Small intestine (tissue), 7 donors: Measurements from ENCODE around the gene TMIGD1. TPM values are rescaled to one million over a fixed set of nuclear protein-coding genes. Genes with fewer than 3 reads are reported as not detected.

Source experiments
- DNase-seq, 2 donors: peaks; one replicate each; pipeline versions ENCODE4 v3.0.0 to v3.0.0-alpha.2; 2013
- FAIRE-seq: peaks from 2 replicates; lab custom pipeline; 2012; peaks lifted over from hg19 to GRCh38; lab: Jason Lieb, UNC
- H3K27ac ChIP-seq, 3 donors: one replicate each; pipeline ENCODE4 v1.5.1; 2013; ENCODE audit warnings: low read length in 2 of 3, mild to moderate bottlenecking in 2 of 3, control low read depth in 1 of 3, inconsistent platforms in 1 of 3, low read depth in 1 of 3, moderate library complexity in 1 of 3
- H3K27me3 ChIP-seq, 3 donors: one replicate each; pipeline ENCODE4 v1.6.1; 2013; ENCODE audit warnings: low read length in 3 of 3, inconsistent platforms in 1 of 3; ENCODE audit not compliant: control insufficient read depth in 3 of 3, insufficient read depth in 3 of 3
- H3K36me3 ChIP-seq, 3 donors: one replicate each; pipeline ENCODE4 v1.6.1; 2013; ENCODE audit warnings: low read length in 3 of 3, inconsistent platforms in 1 of 3, low read depth in 1 of 3, mild to moderate bottlenecking in 1 of 3, moderate library complexity in 1 of 3; ENCODE audit not compliant: control insufficient read depth in 3 of 3, insufficient read depth in 2 of 3
- H3K4me1 ChIP-seq, 3 donors: one replicate each; pipeline ENCODE4 v1.6.1; 2013; ENCODE audit warnings: low read length in 2 of 3, inconsistent platforms in 1 of 3, low read depth in 1 of 3, mild to moderate bottlenecking in 1 of 3, moderate library complexity in 1 of 3; ENCODE audit not compliant: control insufficient read depth in 3 of 3, insufficient read depth in 2 of 3
- H3K4me3 ChIP-seq, 3 donors: one replicate each; pipeline ENCODE4 v1.5.1; 2013; ENCODE audit warnings: low read length in 3 of 3, control low read depth in 1 of 3, inconsistent platforms in 1 of 3, low read depth in 1 of 3, mild to moderate bottlenecking in 1 of 3, moderate library complexity in 1 of 3
- H3K9me3 ChIP-seq, 2 donors: one replicate each; pipeline ENCODE4 v1.6.1; 2013; ENCODE audit warnings: low read depth in 1 of 2, low read length in 1 of 2; ENCODE audit not compliant: control insufficient read depth in 2 of 2, insufficient read depth in 1 of 2
- WGBS, 3 donors: extraction: QIAGEN DNeasy Blood & Tissue Kit; methylation state at CpG; one replicate each; pipeline ENCODE4 v1.1.7; 2013; 5-methylcytosine and 5-hydroxymethylcytosine counted together
- polyA plus RNA-seq, 4 donors: library from polyadenylated mRNA; stranded (reverse) in 3 of 4; unstranded in 1 of 4; fragments of 200-250 nt in 3 of 4; fragments of 120-200 nt in 1 of 4; gene quantifications; one replicate each; pipeline versions ENCODE4 v1.2.1 to v1.2.3, GENCODE V29; 2013
- donor health status: healthy with polysubstance abuse.
- donor health status: control.
- donor health status: control.
- donor health status: Bipolar disorder and iron deficiency.
- donor health status: healthy.

TMIGD1 gene
- polyA plus RNA-seq, 4 donors = 0.13 to 134 (median 1.2) TPM

- DNase-seq = no peak
- FAIRE-seq = no peak
- no peak overlapping the region for H3K4me3 ChIP-seq
- no peaks in the 10 kb centered on the region for H3K9me3 ChIP-seq
- 82 to 88% (median 82%) methylated on average over 2 of the region's 2 CpGs for WGBS, 3 donors
- H3K4me1 ChIP-seq = no peaks in the 10 kb centered on the region
- H3K27me3 ChIP-seq = no peaks in the 10 kb centered on the region
- H3K36me3 ChIP-seq = peaks cover 10 to 24% (median 18%) of the 10 kb centered on the region in 3 donors
- H3K27ac ChIP-seq = no peak overlapping the region
Observed at GRCh38 chr17:30275911-30276310, 57.9 kb downstream of the TMIGD1 start.

GRCh38 chr17:30274887-30275286 is 59.0 kb downstream of the TMIGD1 start:
- H3K27ac ChIP-seq = no peak overlapping the region
- no peak overlapping the region for H3K4me3 ChIP-seq
- FAIRE-seq (no peak), DNase-seq (no peak)
- peaks cover 10 to 26% (median 18%) of the 10 kb centered on the region in 3 donors for H3K36me3 ChIP-seq
- 94 to 100% (median 98%) methylated on average over 3 of the region's 3 CpGs for WGBS, 3 donors
- no peaks in the 10 kb centered on the region for H3K9me3 ChIP-seq
- H3K4me1 ChIP-seq = no peaks in the 10 kb centered on the region
- no peaks in the 10 kb centered on the region for H3K27me3 ChIP-seq

GRCh38 chr17:30273373-30273772 is 60.5 kb downstream of the TMIGD1 start:
- Histone ChIP-seq H3K36me3 (peaks cover 10 to 30% (median 17%) of the 10 kb centered on the region in 3 donors), H3K27me3 (no peaks in the 10 kb centered on the region), H3K9me3 (no peaks in the 10 kb centered on the region), H3K4me1 (no peaks in the 10 kb centered on the region), H3K27ac (no peak overlapping the region), H3K4me3 (no peak overlapping the region)
- DNase-seq = no peak
- 97% methylated on average over 6 of the region's 6 CpGs for WGBS, 3 donors
- FAIRE-seq = no peak

DNA sequence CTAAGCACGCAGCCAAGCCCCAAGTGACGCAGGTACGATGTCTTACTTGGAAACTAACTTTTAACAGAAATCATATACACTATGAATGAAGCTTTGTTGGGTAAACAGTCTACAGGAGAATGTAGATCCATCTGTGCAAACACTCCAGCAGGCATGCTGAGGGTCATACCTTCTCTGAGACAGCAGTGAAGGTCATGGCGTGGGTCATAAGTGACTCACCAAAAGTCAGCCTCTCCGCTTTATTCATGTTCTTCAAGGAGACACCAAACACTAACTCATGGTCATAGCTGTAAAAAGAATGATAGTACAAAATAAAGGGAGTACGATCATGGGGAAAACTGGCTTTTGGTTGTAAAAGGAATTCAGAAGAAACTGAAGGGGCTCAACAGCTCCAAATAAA is 62.8 kb downstream of the TMIGD1 start:
- no peak overlapping the region for H3K4me3 ChIP-seq
- FAIRE-seq = no peak
- DNase-seq = no peak
- H3K36me3 ChIP-seq = peaks cover 14 to 38% (median 18%) of the 10 kb centered on the region in 3 donors
- H3K4me1 ChIP-seq = no peaks in the 10 kb centered on the region
- H3K27ac ChIP-seq = no peak overlapping the region
- no peaks in the 10 kb centered on the region for H3K27me3 ChIP-seq
- no peaks in the 10 kb centered on the region for H3K9me3 ChIP-seq
- WGBS, 3 donors = 96 to 98% (median 97%) methylated on average over 6 of the region's 6 CpGs

GRCh38 chr17:30267625-30268024 is 66.2 kb downstream of the TMIGD1 start:
- H3K4me3 ChIP-seq = no peak overlapping the region
- no peaks in the 10 kb centered on the region for H3K4me1 ChIP-seq
- H3K27ac ChIP-seq = no peak overlapping the region
- DNase-seq (no peak), FAIRE-seq (no peak)
- peaks cover 14 to 26% (median 19%) of the 10 kb centered on the region in 3 donors for H3K36me3 ChIP-seq
- H3K27me3 ChIP-seq = no peaks in the 10 kb centered on the region
- H3K9me3 ChIP-seq = no peaks in the 10 kb centered on the region
- 93 to 99% (median 98%) methylated on average over 2 of the region's 2 CpGs for WGBS, 3 donors

Other genes starting within 250 kb of the TMIGD1 start
- 10 to 100 TPM; 22.1 to 30.0 (median 26.4) TPM for gene NSRP1, start 217.2 kb downstream of the TMIGD1 start, polyA plus RNA-seq
- gene SLC6A4, start 98.4 kb downstream of the TMIGD1 start, polyA plus RNA-seq = 10 to 100 TPM in 1 of 4 donors, 1 to 10 TPM in 3; 2.9 to 26.0 (median 4.6) TPM
- gene BLMH, start 42.1 kb downstream of the TMIGD1 start, polyA plus RNA-seq = 10 to 100 TPM in 3 of 4 donors, 1 to 10 TPM in 1; 8.3 to 56.6 (median 15.0) TPM
- gene CPD, start 44.9 kb upstream of the TMIGD1 start, polyA plus RNA-seq = 10 to 100 TPM in 3 of 4 donors, 1 to 10 TPM in 1; 6.2 to 64.1 (median 13.4) TPM
- 10 to 100 TPM; 13.2 to 47.5 (median 18.6) TPM for gene GOSR1, start 143.4 kb upstream of the TMIGD1 start, polyA plus RNA-seq